ENCODE results near the gene MLYCD. TPM values are rescaled to one million over a fixed set of nuclear protein-coding genes. Genes with fewer than 3 reads are reported as not detected.

MLYCD gene
- polyA plus RNA-seq, 1 donor = 5.3 TPM

- no peak for DNase-seq
Measured at GRCh38 chr16:83954577-83955016, 55.7 kb downstream of the MLYCD start.

DNA sequence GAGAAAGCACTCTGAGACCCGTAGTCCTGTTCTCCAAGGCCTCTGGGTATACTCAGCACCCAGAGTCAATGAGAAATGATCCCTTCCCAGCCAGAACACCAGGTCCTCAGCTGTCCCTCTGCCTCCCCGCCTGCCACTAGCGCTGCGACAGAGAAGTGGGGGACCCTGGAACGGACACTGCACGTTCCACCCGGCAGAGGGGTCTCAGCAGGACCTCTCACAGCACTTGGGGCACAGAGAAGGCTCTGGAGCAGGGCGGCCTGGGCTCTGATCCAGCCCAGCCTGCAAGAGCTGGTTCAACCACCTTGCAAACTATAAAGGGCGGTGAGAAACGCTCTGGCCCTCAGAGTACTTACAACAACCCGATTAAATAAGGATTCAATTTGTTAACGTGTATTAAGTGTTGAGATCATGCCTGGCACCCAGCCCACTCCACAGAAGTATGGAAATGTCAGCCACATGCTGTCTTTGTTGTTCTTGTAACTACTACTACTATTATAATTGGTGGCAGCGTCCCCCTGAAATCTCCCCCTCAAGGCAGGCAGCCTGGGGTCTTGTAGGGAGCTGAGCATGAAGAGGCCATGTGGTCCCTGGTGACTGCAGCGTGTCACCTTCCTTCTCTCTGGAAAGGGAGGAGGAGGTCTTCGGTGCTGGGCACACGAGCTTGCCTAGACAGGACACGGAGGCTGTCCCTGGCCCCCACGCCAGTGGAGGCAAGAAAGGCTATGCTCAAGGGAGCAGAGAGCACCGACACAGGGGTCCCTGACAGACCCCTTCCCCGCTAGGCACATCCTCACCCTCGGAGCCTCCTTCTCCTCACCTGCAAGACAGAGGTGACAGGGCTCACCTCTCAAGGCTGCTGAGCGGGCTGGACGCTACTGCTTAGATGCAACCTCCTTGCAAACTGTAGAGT lies 56.6 kb downstream of the MLYCD start:
- no peak for DNase-seq

DNA sequence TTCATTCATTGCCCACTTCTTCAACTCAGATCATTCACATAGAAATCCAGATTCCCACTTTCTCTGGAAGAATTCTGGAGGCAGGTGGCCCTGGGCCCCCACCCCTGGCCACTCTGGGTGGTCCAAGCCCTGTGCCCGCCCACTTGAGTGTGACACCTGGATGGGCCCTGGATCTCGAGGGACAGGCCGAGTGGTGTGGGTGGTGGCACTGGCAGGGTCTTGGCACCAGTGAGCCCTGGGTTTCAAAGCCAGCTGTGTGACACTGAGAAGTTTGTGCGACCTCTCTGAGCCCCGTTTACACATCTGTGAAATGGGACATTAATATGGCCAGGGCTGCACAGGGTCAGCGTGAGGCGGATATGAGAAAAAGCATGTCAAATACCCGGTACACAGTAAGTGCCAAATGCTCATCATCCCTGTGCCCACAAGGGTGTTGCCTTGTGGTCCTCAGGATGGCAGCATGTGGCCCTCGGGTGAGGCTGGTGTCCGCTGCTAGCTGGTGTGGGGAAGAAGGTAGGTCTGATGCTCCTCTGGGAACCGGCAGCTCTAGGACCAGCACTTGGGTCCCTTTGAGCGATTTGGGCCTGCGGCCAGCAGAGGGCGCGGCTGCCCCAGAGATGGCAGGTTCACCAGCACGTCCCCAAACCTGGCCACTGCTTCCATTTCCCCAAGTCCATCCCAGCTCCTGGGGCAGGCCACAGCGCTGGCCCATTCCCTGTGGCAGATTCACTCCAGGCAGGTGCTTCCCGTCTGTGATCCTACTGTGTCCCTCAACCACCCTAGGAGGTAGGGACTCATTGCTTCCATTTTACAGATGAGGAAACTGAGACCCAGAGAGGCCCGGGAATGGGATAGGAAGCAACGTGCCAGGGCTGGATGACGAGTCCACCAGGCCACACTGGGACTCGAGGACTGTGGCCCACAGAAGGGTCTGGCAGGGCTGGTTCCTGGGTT lies 57.7 kb downstream of the MLYCD start:
- DNase-seq = peak; percentile 68

- no peak for DNase-seq
Measured at GRCh38 chr16:83957296-83957855, 58.5 kb downstream of the MLYCD start.

DNA sequence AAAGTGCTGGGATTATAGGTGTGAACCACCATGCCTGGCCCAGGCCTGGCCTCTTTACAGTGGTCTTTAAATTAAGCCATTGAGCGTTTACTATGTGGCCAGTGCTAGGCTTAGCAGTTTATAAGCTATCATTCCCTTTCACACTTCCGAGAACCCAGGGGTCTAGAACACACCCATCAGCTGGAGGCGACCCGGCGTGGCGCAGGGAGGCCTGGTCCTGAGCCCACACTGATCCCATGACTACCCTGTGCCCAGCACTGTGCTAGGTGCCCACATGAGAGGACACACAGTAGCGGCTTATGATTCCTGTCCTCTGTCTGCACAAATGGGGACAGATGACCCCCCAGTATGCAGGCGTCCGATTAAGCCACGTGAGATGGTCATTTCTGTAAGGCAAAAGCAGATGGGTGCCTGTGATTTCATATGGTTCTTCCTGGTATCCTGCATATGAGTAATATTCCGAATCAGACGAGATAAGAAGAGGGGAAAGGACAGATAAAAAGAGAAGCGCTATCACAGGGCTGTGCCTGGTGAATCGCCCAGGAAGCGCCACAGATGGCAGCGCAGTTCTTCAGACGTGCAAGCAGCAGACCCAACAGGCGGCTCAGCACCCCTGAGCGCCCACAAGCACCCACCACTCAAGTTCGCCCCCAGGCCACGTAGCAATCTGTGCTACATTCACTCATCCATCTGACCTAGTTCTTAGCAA lies 59.4 kb downstream of the MLYCD start:
- DNase-seq = no peak

GRCh38 chr16:83958846-83959565 lies 60.1 kb downstream of the MLYCD start:
- DNase-seq = no peak

DNA sequence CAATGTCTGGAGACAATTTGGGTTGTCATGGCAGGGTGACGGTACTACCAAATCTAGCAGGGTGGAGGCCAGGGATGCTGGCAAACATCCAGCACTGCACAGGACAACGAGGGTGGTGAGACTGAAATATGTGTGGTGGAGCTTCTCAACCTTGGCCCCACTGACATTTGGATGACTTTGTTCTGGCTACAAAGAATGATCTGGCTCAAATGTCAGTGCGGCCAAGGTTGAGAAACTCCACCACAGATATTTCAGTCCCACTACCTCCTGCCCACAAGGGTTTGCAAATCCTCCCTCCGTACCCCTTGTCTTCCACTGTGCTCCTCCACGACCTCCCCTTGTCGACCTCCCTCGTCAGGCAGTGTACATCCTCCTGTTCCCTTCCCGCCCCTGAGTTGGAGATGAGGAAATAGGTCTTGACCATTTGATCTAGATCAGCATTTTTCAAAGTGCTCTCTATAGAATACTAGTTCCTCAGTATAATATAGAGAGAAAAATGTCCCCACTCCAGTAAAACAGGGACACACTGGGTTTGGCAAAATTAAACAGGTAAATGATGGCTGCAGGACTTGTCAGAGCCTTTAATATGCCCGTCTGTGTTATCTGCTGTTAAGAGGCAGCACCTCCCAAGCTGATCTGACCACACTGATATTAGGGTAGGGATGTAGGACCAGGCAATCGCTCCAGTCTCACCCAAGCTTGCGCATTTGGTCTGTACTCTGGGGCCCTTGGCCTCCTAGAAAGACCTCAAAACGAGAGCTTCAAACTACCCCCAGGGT lies 60.9 kb downstream of the MLYCD start:
- DNase-seq = no peak

- no peak for DNase-seq
Measured at GRCh38 chr16:83960521-83961249, 61.8 kb downstream of the MLYCD start.

DNA sequence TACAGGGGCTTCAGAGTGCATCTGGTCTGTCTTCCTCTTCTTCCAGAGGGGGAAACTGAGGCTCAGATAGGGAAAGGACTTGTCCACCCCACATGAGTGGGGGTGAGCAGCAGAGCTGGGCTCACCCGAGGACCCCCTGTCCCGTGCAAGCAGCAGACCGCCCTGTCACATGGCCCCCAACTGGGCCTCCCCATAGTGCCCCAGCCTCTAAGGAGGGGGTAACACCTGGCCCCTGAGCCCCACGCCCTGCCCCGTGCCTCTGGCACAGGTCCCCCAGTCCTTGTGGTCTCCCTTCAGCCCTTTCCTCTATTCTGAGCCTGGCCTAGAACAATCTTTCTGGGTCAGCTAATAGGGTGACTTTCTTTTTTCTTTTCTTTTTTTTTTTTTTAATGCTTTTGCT lies 62.7 kb downstream of the MLYCD start:
- no peak for DNase-seq

DNA sequence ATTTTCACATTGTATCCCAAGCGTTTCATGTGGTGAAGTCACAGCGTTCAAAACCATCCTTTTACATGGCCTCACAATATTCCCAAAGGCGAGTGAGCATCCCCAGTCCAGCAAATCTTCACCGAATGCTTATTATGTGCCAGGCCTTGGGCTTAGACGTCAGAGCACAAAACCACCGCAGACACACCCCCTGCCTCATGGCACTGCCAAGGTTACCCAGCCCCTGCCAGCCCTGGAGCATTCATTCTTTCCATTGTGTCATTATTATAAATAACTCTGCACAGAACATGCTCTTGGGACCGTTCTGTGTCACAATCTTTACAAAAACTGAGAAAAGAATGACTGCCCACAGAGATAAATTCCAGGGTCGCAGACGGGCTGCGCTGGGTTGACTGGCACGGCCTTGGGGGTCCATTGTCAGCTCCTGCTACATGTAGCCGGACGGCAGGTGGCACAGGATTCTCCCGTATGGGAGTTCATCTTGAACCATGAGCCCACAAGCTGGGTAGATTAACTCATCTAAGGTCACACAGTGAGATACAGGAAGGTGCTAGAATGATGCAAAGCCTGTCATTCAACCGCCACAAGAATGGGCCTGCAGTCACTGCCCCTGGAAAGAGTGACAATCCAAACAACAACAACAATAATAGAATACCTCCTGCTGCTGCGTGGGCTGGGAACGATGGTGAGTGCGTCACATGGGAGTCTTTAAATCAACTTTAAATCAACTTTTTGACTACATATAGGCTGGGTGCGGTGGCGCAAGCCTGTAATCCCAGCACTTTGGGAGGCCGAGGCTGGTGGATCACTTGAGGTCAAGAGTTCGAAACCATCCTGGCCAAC lies 64.6 kb downstream of the MLYCD start:
- no peak for DNase-seq

DNA sequence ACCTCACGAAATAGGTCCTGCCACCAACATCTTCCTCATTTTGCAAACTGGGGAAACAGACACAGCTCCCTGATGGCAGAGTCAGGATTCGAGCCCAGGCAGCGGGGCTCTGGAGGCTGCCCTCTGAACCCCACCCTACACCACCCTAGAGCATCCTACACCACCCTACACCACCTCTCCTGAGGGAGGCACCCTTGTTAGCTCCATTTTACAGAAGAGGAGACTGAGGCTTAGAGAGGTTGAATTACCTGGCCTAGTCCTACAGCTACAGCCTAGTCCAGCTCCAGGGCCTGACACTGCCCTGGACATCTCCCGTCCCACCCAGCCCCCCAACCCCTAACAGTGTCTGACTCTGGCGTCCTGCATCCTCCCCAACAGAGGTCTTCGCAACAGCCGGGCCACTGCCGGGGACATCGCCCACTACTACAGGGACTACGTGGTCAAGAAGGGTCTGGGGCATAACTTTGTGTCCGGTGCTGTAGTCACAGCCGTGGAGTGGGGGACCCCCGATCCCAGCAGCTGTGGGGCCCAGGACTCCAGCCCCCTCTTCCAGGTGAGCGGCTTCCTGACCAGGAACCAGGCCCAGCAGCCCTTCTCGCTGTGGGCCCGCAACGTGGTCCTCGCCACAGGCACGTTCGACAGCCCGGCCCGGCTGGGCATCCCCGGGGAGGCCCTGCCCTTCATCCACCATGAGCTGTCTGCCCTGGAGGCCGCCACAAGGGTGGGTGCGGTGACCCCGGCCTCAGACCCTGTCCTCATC lies 65.9 kb downstream of the MLYCD start:
- DNase-seq = no peak

DNA sequence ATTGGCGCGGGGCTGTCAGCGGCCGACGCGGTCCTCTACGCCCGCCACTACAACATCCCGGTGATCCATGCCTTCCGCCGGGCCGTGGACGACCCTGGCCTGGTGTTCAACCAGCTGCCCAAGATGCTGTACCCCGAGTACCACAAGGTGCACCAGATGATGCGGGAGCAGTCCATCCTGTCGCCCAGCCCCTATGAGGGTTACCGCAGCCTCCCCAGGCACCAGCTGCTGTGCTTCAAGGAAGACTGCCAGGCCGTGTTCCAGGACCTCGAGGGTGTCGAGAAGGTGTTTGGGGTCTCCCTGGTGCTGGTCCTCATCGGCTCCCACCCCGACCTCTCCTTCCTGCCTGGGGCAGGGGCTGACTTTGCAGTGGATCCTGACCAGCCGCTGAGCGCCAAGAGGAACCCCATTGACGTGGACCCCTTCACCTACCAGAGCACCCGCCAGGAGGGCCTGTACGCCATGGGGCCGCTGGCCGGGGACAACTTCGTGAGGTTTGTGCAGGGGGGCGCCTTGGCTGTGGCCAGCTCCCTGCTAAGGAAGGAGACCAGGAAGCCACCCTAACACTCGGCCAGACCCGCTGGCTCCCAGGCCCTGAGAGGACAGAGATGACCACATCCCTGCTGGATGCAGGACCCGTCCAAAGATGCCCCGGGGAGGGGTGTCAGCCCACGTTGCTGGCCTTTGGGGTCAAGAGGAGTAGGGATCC lies 66.7 kb downstream of the MLYCD start:
- no peak for DNase-seq

DNA sequence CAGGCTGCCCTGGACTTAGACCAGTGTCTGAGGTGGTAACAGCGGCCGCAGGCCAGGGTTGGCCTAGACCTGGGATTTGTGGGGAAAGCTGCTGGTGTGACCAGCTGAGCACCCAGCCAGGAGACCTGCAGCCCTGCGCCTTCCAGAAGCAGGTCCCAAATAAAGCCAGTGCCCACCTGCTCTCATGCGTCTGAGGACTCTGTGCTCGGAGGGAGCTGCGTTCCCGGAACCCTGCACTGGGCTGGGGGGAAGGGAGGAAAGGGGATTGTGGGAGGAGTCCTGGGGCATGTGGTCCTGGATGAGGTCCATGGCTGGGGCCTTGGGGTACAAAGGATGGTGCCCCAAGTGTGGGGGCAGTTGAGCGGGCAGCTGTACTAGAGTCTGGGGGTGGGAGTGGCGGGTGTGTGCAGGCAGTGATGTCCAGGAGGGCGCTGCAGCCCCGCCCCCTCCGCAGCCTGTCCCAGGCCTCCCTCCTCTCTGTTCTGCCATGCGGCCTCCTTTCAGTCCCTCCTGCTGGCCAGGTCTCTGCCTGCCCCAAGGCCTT lies 67.3 kb downstream of the MLYCD start:
- DNase-seq = no peak

- DNase-seq = no peak
Measured at GRCh38 chr16:83967091-83967490, 68.2 kb downstream of the MLYCD start.

DNA sequence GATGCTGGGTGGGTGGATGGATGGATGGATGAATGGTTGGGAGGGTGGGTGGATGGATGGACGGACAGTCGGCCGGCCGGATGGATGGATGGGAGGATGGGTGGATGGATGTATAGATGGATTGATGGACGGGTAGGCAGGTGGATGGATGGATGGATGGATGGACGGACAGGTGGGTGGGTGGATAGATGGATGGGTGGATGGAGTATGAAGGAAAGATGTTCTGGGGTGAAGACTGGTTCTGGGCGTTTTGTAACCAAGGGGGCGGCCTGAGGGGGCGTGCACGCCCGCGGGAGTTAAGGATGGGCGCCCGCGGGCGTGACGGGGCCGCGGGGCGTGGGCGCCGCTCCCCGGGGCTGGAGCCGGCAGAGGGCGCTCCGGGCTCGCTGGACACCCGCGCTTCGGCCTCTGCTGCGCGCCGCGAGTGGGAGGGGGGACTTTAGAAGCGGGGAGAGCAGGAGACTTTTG lies 69.0 kb downstream of the MLYCD start, which contains the start of gene NECAB2:
Gene NECAB2, plus strand, starts transcription at position 407 of the 468 bp plus-strand sequence. CDS start 405 bp downstream, outside the sequence.
- DNase-seq = no peak

DNA sequence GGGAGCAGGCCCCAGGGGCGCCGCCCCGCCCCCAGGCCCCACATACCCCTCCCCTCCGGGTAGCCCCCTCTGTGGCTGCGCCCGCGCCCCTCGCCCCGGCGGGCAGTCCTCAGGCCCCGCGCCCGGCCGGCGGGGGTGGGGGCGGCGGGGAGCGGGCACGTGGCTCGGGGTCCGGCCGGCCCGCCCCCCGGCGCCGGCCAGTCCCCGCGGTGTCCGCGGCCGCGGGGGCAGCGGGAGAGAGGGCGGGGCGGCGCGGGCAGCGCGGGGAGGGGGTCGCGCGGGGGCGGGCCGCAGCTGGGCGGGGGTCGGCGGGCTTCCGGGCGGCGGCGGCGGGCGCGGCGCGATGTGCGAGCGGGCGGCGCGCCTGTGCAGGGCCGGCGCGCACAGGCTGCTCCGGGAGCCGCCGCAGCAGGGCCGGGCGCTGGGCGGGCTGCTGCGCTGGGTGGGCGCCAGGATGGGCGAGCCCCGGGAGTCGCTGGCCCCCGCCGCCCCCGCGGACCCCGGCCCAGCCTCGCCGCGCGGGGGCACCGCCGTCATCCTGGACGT lies 69.5 kb downstream of the MLYCD start:
- DNase-seq = no peak

Measured in left kidney (tissue), 2 donors.